C4-2B (cell line): Measurements from ENCODE around the gene DENND1A.

ENCODE experiments used
- CTCF ChIP-seq: fragments of 450-650 bp; conservative IDR thresholded peaks from 2 replicates; pipeline ENCODE4 v1.5.1; 2017; ENCODE audit warnings: mild to moderate bottlenecking
- ZFX ChIP-seq: fragments of 450-650 bp; IDR thresholded peaks from 2 replicates; pipeline ENCODE4 v1.6.1; 2017

DNA sequence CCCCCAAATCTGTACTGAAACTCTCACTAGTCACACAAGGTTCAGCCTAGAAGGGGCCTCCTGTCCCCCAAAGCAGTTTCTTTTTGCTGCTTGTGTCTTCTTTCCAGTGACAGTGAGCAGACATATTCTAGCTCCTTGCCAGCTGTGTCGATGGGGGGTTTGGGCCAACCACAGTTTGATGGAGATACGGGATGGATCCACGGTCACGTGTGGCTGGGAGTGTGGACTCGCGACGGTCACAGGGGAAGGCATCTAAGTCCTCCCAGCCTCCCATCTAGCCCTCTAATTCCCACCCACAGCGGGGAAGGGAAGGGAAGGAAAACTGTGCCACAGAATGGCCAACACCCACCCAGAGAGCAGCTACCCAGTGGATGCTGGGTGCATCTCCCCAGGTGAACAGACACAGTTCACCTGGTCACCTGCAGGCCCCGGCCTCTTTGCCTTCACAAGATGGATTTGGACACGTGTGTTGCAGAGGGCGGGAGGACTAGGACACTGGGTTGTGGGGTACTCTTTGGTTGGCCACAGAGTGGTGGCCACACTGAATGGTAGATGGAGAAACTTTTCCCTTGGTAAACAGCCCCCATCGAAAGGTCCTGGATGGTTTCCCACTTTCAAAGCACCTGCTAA is 519.5 kb downstream of the DENND1A start:
- TF ChIP-seq CTCF = no peak
- TF ChIP-seq ZFX = no peak
